ENCODE results near the gene TASOR2.

Gene TASOR2

GRCh38 chr10:5684971-5685763 lies 529 bp downstream of the TASOR2 start:
- no peak for DNase-seq

GRCh38 chr10:5685764-5686240 lies 1.2 kb downstream of the TASOR2 start:
- no peak for DNase-seq

GRCh38 chr10:5688587-5688986 lies 3.9 kb downstream of the TASOR2 start:
- DNase-seq: no peak

- no peak for DNase-seq
Observed at GRCh38 chr10:5691786-5692185, 7.1 kb downstream of the TASOR2 start.

- no peak for DNase-seq
Observed at GRCh38 chr10:5692461-5693358, 8.1 kb downstream of the TASOR2 start.

DNA sequence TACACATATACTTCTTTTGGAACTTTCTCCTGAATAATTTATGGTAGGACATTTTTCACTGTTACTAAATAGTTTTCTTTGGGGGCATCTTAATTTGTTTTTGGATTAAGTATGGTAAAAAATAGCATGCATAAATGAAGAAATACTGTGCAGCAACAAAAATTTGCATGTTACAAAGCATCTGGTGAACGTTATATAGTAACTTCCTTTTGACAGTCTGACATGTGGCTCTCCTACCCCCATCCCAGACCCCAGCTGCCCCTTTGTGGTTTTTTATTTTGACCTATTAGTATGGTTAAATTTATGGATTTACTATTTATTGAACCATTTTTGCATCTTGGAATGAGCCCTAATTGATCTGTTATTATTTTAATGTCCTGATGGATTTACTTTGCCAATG lies 9.9 kb downstream of the TASOR2 start:
- DNase-seq: no peak

DNA sequence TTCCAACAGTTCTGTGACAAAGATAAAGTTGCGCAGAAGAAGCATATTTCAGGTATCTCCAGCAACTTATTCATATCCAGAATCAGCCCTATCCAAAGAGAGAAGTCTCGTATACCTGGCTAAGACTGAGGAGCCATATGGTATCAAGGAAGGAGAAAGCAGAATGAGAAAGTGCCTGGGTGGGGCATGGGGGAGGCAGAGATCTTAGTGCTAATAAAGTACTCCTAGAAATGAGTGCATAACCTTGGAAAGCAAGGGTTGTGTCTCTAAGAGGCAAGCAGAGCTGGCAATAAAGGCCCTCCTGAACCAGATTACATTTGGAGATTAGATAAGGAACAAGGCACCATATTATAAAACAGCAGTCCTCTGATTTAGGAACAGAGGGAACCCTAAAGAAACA lies 12.7 kb downstream of the TASOR2 start:
- DNase-seq: no peak

- no peak for DNase-seq
Observed at GRCh38 chr10:5698062-5698461, 13.4 kb downstream of the TASOR2 start.

DNA sequence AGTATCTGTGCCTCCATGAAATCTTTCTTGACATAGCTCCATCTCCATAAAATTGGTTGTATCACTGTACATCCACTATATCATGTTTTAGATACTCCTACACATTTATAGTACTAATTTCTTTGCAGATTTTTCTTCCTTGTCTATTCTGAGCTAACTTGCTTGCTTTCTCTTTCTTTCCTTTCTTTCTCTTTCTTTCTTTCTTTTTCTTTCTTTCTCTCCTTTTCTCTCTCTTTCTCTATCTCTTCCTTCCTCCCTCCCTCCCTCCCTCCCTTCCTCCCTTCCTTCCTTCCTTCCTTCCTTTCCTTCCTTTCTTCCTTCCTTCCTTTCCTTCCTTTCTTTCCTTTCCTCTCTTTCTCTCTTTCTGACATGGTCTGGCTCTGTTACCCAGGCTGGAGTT lies 23.7 kb downstream of the TASOR2 start:
- DNase-seq: no peak

GRCh38 chr10:5709865-5710264 lies 25.2 kb downstream of the TASOR2 start:
- DNase-seq: no peak

GRCh38 chr10:5710859-5711258 lies 26.2 kb downstream of the TASOR2 start:
- DNase-seq: no peak

GRCh38 chr10:5711642-5712041 lies 27.0 kb downstream of the TASOR2 start:
- no peak for DNase-seq

GRCh38 chr10:5719546-5719945 lies 34.9 kb downstream of the TASOR2 start:
- no peak for DNase-seq

DNA sequence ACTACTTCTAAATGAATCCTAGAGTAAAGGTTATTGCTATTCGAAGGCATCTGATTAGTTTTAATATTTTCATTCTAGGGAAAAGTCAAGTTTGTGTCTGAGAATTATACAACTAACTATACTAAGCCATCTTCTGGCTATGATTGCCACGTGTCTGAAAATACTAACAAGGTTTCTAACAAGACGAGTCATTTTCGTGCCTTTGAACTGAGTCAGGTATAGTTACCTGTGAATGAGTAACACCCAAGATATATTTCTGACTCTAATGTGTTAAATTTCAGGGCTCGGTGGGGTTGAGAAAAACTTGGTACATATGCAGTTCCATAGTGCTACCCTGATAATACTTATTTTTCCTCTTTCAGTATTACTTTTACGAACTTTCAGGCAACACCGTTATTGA lies 35.5 kb downstream of the TASOR2 start:
- no peak for DNase-seq

DNA sequence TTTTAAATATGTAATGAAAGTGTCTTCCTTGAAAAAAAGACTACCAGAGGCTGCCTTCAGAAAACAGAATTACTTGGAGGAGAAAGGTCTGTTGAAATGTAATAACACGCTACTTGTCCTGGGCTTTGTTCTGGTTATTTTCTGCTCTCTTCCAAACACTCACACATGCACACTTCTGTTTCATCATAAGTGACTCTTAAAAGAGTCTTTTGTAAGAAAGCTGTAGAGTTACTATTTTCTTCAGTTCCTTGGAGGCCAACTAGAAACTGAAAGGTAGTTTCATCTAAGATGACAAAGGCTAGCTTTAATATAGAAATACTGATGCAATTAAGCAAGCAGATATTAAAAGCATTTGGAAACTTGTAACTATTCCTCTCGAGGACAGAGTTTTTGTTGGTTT lies 39.1 kb downstream of the TASOR2 start:
- DNase-seq: no peak

DNA sequence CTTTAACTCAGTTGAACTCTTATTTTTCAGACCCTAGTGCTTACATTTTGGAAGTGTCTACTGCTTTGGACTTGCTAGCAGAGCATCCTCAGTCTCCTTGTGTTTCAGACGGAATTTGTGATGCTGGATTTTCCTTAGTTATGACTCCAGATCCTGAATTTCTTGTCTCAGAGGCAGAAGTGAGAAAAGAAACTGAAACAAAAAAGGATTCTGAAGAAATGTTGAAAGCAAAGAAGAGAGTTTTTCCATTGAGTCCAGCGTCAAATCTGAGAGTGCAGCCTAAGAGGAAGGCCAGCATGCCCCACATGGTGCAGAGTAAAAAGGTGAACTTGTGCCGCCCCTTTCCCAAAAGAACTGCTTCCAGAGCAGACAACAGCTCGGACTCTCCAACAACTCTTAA lies 46.1 kb downstream of the TASOR2 start:
- no peak for DNase-seq

- DNase-seq: no peak
Observed at GRCh38 chr10:5731559-5731958, 46.9 kb downstream of the TASOR2 start.

- no peak for DNase-seq
Observed at GRCh38 chr10:5732141-5732540, 47.5 kb downstream of the TASOR2 start.
